MG63 (cell line): ENCODE data around the gene CASD1. TPM values are rescaled to one million over a fixed set of nuclear protein-coding genes. Genes with fewer than 3 reads are reported as not detected.

Experiments
- DNase-seq: peaks from one replicate; pipeline ENCODE4 v3.0.0-alpha.2; 2020
- H3K27me3 ChIP-seq: fragments of 250-450 bp; sonication (Bioruptor Pico); 2 replicates; pipeline ENCODE4 v1.5.1; 2020; ENCODE audit warnings: mild to moderate bottlenecking, moderate library complexity
- H3K36me3 ChIP-seq: fragments of 250-450 bp; sonication (Bioruptor Pico); 2 replicates; pipeline ENCODE4 v1.5.1; 2020; ENCODE audit warnings: mild to moderate bottlenecking, moderate library complexity
- H3K4me3 ChIP-seq: fragments of 250-450 bp; sonication (Bioruptor Pico); 2 replicates; pipeline ENCODE4 v1.5.1; 2020; ENCODE audit warnings: mild to moderate bottlenecking, moderate library complexity
- H3K9me3 ChIP-seq: fragments of 250-450 bp; sonication (Bioruptor Pico); 2 replicates; pipeline ENCODE4 v1.5.1; 2020; ENCODE audit warnings: mild to moderate bottlenecking, moderate library complexity
- total RNA-seq: library from RNA; depleted of rRNA; stranded (reverse); fragments of >200 nt; shearing (Covaris generic); gene quantifications from 2 replicates; pipeline ENCODE4 v1.2.3, GENCODE V29; 2014; ENCODE audit warnings: low replicate concordance

CASD1 gene
- total RNA-seq, 1 experiment from 2014 or later, result 7.1 TPM

DNA sequence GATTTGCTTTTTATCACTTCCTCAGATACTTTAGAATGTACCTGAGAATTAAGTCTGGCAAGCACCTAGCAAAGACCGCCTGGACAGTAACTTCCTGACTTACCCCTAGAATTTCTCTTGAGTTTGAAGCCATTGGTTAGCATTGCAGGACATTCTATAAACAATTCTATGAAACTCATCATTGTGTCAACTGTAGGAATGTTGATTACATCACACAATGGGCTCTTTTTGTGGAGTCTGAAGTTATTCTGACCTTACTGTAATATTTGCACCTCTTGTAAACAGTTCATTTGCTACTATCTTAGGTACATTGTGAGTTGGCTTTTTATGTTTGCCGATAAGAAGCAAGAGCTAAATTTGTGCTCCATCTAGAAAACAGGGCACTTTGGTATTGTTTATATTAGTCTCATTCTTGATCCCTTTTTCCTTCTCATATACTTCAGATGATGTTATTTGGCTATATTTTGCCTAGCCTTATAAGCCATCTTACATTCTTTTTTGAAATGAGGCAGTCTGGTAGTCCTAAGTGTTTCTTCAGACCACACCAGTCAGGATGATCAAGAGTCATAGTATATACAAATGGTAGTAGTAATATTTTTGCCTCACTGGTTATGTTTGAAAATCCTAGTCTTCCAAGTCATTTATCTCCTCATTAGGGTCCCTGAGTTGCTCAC lies 52.4 kb downstream of the CASD1 start:
- no peaks in the 10 kb centered on the region for H3K27me3 ChIP-seq
- peak; percentile 12 for DNase-seq
- no peak overlapping the region for H3K4me3 ChIP-seq
- H3K36me3 ChIP-seq, result no peaks in the 10 kb centered on the region; the same call in 1 of the 2 replicates
- H3K9me3 ChIP-seq, result no peaks in the 10 kb centered on the region

- H3K9me3 ChIP-seq, result no peaks in the 10 kb centered on the region
- no peak overlapping the region for H3K4me3 ChIP-seq
- no peaks in the 10 kb centered on the region; the same call in 1 of the 2 replicates for H3K36me3 ChIP-seq
- no peaks in the 10 kb centered on the region for H3K27me3 ChIP-seq
- DNase-seq, result no peak
Observed at GRCh38 chr7:94562525-94562924, 52.9 kb downstream of the CASD1 start.

GRCh38 chr7:94565247-94565894 lies 55.8 kb downstream of the CASD1 start:
- Histone ChIP-seq H3K36me3 (no peaks in the 10 kb centered on the region), H3K27me3 (no peaks in the 10 kb centered on the region), H3K9me3 (no peaks in the 10 kb centered on the region), H3K4me3 (no peak overlapping the region)
- DNase-seq, result no peak

DNA sequence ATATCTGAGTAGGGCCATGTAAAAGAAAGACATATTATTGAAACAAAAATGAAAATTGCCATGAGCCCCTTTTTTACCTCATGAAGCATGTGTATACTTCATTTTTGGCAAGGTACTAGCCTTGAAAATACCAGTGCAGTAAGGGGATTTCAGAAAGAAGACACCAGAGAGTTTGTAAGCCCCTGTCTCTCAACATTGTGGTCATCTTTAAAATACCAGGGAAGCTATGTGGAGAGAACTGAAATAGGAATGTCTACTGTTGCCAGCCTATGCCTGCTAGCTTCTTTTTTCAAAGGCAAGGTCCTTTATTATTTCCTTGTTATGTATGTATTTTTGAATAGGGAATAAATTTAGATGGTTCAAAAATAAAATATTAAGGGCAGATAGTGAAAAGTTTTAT lies 57.8 kb downstream of the CASD1 start:
- no peak for DNase-seq

DNA sequence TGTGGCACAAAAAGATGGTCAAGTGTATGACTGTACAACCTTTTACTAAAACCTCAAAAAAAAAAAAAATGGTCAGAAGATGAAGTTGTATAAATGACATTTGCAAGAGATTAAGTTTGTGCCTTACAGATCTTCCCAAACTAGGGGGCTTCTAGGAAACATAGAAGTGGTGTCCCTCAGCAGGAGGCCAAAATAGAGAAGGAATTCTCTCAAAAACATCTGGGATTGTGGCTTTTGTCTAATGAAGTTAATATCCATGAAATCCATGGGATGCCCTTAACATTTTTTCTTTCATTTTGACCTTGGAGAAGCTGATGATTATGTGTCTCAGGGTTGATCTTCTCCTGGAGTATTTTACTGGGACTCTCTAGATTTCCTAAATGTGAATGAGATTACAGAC lies 62.2 kb downstream of the CASD1 start:
- no peaks in the 10 kb centered on the region for H3K36me3 ChIP-seq

More for the DNA sequence above, 57.8 kb downstream of the CASD1 start:
- Histone ChIP-seq H3K27me3 (no peaks in the 10 kb centered on the region), H3K36me3 (no peaks in the 10 kb centered on the region), H3K4me3 (no peak overlapping the region), H3K9me3 (no peaks in the 10 kb centered on the region)

DNA sequence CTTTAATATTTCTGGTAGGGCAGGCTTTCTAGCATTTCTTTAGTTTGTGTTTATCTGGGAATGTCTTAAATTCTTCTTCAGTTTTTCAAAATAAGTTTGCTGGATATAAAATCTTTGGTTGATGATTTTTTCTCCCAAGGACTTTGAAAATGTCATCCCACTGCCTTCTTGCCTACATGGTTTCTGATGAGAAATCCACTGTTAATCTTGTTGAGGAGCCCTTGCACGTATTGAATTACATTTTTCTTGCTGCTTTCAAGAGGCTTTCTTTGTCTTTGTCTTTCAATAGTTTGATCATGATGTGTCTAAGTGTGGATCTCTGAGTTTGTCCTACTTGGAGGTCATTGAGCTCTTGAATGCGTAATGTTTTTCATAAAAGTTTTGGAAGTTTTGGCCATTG lies 66.0 kb downstream of the CASD1 start:
- no peak overlapping the region for H3K4me3 ChIP-seq
- H3K9me3 ChIP-seq, result no peaks in the 10 kb centered on the region
- no peaks in the 10 kb centered on the region for H3K27me3 ChIP-seq
- no peak for DNase-seq
- no peaks in the 10 kb centered on the region for H3K36me3 ChIP-seq

More for the DNA sequence above, 62.2 kb downstream of the CASD1 start:
- H3K9me3 ChIP-seq, result no peaks in the 10 kb centered on the region
- no peaks in the 10 kb centered on the region for H3K27me3 ChIP-seq
- no peak for DNase-seq
- no peak overlapping the region for H3K4me3 ChIP-seq

GRCh38 chr7:94576316-94576715 lies 66.7 kb downstream of the CASD1 start:
- DNase-seq, result no peak
- Histone ChIP-seq H3K27me3 (no peaks in the 10 kb centered on the region), H3K9me3 (no peaks in the 10 kb centered on the region), H3K4me3 (no peak overlapping the region), H3K36me3 (no peaks in the 10 kb centered on the region)

GRCh38 chr7:94577357-94577756 lies 67.7 kb downstream of the CASD1 start:
- DNase-seq, result no peak
- no peaks in the 10 kb centered on the region for H3K36me3 ChIP-seq
- H3K27me3 ChIP-seq, result no peaks in the 10 kb centered on the region
- H3K4me3 ChIP-seq, result no peak overlapping the region
- H3K9me3 ChIP-seq, result no peaks in the 10 kb centered on the region

DNA sequence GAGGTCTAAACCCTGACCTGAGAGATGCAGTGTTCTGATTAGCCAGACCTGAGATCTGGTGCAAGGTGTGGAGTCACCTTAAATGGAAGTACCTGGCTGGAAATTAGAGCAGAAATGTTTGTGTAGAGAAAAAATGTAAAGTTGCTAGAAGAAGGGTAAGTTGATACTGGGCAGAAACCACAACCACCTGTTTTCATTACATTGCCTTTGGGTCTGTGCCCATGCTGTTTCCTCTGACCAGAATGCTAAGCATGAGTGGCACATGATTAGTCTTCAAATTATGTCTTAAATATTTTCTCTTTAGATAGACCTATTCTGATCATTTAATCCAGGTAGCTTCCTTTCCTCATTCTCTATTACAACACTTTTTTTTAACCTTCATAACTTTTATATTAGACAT lies 69.0 kb downstream of the CASD1 start:
- Histone ChIP-seq H3K9me3 (no peaks in the 10 kb centered on the region), H3K4me3 (no peak overlapping the region), H3K36me3 (no peaks in the 10 kb centered on the region), H3K27me3 (no peaks in the 10 kb centered on the region)
- DNase-seq, result peak; percentile 2

- no peak for DNase-seq
- Histone ChIP-seq H3K36me3 (no peaks in the 10 kb centered on the region), H3K27me3 (no peaks in the 10 kb centered on the region), H3K9me3 (no peaks in the 10 kb centered on the region), H3K4me3 (no peak overlapping the region)
Observed at GRCh38 chr7:94579470-94579869, 69.9 kb downstream of the CASD1 start.

DNA sequence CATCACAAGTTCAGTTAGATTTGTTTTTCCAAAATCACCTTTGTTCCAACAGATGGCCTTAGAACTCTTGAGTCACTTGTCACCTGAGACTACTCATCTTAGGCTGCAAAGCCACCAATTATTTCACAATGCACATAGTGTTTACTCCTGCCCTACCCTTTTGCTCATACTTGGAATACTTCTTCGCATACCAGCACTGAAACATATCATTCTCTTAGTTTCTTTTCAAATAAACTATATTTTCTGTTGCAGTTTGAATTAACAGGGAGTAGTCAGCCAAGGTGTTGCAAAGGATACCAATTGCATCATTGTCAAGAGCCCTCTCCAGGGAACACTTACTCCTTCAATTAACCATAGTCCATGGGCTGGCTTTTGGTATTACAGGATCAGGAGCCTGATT lies 71.0 kb downstream of the CASD1 start:
- Histone ChIP-seq H3K36me3 (no peaks in the 10 kb centered on the region), H3K9me3 (no peaks in the 10 kb centered on the region), H3K4me3 (no peak overlapping the region), H3K27me3 (no peaks in the 10 kb centered on the region)
- no peak for DNase-seq

GRCh38 chr7:94584113-94584512 lies 74.5 kb downstream of the CASD1 start:
- Histone ChIP-seq H3K4me3 (no peak overlapping the region), H3K9me3 (no peaks in the 10 kb centered on the region), H3K27me3 (no peaks in the 10 kb centered on the region), H3K36me3 (no peaks in the 10 kb centered on the region)
- DNase-seq, result no peak

- no peak overlapping the region for H3K4me3 ChIP-seq
- H3K36me3 ChIP-seq, result no peaks in the 10 kb centered on the region
- H3K9me3 ChIP-seq, result no peaks in the 10 kb centered on the region
- H3K27me3 ChIP-seq, result no peaks in the 10 kb centered on the region
- no peak for DNase-seq
Observed at GRCh38 chr7:94588075-94588474, 78.5 kb downstream of the CASD1 start.

- DNase-seq, result no peak
- Histone ChIP-seq H3K36me3 (no peaks in the 10 kb centered on the region), H3K4me3 (no peak overlapping the region), H3K27me3 (no peaks in the 10 kb centered on the region), H3K9me3 (no peaks in the 10 kb centered on the region)
Observed at GRCh38 chr7:94590526-94591162, 81.0 kb downstream of the CASD1 start.

GRCh38 chr7:94591176-94591575 lies 81.6 kb downstream of the CASD1 start:
- Histone ChIP-seq H3K4me3 (no peak overlapping the region), H3K36me3 (no peaks in the 10 kb centered on the region), H3K9me3 (no peaks in the 10 kb centered on the region), H3K27me3 (no peaks in the 10 kb centered on the region)
- no peak for DNase-seq

DNA sequence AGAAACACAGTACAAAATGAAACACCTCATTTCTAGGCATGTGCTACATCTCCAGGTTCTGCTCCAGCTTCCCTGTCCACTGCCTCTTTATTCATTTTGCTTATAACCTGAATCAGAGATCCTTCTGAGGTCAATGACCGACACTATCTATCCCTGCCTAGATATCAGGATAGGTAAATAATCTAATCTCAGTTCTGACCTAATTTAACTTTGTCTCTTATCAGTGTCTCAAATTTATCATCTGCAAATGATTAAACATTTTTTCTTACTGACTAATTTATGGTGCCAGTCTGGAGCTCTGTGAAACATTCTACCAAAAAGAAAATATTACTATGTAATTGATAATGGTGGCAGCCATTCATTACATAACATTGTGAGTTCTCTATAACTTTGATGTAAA lies 85.3 kb downstream of the CASD1 start:
- no peaks in the 10 kb centered on the region for H3K27me3 ChIP-seq
- no peak for DNase-seq
- no peaks in the 10 kb centered on the region for H3K9me3 ChIP-seq
- H3K4me3 ChIP-seq, result no peak overlapping the region
- H3K36me3 ChIP-seq, result no peaks in the 10 kb centered on the region

DNA sequence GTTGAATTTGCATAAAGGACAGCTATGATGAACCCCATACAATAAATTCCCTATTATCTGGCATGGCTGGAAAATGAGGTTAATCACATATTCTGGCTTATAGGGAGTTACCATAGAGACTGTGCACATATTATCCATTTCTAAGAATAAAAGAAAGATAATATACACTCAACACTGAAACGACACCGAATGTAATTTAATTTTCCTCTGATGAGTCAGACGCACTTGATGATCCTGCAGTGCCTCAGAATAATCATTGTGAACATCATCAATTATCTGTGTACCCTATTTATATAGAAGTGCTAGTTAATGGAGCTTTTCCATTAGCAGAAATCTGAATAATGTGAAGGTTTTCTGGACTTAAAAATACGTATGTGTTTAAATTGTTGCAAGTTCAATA lies 86.1 kb downstream of the CASD1 start:
- Histone ChIP-seq H3K27me3 (no peaks in the 10 kb centered on the region), H3K36me3 (no peaks in the 10 kb centered on the region), H3K9me3 (no peaks in the 10 kb centered on the region), H3K4me3 (no peak overlapping the region)
- no peak for DNase-seq

DNA sequence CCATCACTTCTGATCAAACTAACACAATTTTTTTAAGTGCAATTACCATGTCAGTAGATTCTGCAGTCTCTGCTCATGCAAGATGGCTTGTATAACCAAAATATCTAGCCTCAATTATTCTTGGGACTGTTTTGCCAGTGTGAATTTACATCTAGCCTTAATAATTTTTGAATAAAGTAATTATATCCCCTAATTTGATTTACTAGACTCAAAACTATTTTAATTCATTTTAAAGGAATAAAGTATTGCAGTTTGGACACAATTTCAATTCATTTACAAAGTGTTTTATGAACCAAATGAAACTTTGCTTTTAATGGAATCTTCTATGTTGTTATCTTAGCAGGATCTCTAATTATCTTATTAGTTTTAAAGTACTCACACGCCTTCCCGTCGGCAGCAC lies 90.7 kb downstream of the CASD1 start:
- no peaks in the 10 kb centered on the region for H3K27me3 ChIP-seq
- no peaks in the 10 kb centered on the region for H3K36me3 ChIP-seq
- no peak overlapping the region for H3K4me3 ChIP-seq
- DNase-seq, result no peak
- no peaks in the 10 kb centered on the region for H3K9me3 ChIP-seq
